ENCODE results near the gene EHF.

- no peak for TF ChIP-seq CTCF (optimal IDR thresholded peaks at IDR 0.05 in 1 of 3, IDR thresholded peaks at IDR 0.05 in 1 of 3, conservative IDR thresholded peaks at IDR 0.05 in 1 of 3; ENCODE audit: extremely low read depth in 1 of 3, insufficient read depth in 2 of 3, low read length in 3 of 3)
- TF ChIP-seq EZH2 (IDR thresholded peaks at IDR 0.05; ENCODE audit: low read length) = no peak
Measured at GRCh38 chr11:34654483-34655334, 33.8 kb downstream of the EHF start.

All from keratinocyte (primary cell).